Fibroblast of skin of left biceps (primary cell): ENCODE results near the gene SNU13.
A peak's percentile ranks its signal among the peaks of the same experiment; 100 is the strongest.
"Not testable (repeated sequence)": the region's sequence is repeated elsewhere in the genome, so short reads cannot be mapped to it uniquely, and the experiment has no call there.

Experiments used
- DNase-seq, 2 experiments: peaks; one replicate each; pipeline ENCODE4 v3.0.0-alpha.2; 2013; ENCODE audit warnings: low read depth in 2 of 2

Gene SNU13

DNA sequence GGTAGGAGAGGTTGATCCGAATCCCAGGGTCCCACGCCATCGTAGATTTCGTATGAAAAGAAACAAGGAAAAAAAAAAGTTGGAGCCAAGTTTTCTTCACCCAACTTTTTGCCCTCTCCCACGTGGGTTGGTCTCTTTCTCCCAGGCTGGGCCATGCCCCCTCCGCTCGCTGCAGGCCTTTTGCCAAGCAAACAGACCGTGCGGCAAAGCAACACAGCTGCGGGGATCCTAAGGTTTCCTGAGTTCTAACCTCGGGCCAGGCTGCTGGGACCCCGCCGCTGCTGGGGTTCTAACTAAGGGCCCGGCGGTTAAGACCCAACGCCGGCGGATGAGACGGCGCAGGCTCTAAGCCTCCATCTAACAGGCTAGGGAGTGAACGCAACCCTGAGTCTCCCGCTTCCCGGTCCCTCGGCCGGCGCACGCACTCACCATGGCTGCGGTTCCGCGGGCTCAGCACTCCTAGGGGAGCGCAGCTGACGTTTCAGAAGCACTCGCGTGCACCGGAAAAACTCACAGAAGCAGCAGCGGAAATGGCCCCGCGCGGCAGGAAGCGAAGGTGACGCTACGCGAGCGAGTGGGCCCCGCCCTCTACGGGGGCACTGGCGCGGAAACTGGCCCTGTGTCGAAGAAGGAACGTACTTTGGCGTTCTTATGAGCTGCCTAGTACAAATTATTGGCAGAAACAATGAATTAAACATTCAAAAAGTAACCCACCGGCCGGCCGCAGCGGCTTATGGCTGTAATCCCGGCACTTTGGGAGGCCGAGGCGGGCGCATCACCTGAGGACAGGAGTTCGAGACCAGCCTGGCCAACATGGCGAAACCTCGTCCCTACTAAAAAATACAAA is at the start of gene SNU13:
Gene SNU13 (minus strand): TSS at position 503 of the 847 bp plus-strand sequence. CDS start 71 bp downstream, at position 432.
- DNase-seq = peak; percentile 71 to 76

- DNase-seq = not testable (repeated sequence)
Measured at GRCh38 chr22:41733241-41733640, 44.6 kb upstream of the SNU13 start.

DNA sequence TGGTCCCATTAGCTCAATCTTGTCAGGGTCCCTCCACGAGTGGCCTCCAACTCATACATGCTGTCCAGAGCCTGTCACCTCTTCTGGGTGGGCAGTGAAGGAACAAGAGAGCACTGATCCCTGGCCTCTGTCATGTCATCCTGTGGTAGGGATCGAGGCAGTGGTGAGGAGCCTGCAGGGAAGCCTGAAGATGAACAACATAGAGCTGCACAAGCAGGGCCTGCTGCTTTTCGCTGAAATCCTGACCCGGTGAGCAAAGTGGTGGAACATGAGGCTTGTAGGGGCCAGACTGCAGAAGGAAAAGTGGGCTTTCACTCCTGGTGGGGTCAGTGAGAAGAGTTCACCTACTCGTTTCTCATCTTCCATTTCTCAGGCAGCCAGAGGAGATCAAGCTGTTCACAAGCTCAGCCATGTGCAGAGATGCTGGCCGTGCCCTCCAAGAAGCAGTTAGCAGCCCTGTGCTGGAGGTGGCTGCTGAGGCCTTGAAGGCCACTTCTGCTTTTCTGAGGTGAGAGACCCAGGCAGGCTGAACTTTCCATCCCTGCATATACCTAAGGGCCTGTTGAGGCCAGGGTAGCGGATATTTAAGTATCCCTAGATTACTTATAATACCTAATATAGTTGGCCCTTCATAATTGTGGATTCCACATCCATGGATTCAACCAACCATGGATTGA is 43.6 kb upstream of the SNU13 start:
- DNase-seq = no peak

- DNase-seq = no peak
Measured at GRCh38 chr22:41731609-41732008, 42.9 kb upstream of the SNU13 start.

DNA sequence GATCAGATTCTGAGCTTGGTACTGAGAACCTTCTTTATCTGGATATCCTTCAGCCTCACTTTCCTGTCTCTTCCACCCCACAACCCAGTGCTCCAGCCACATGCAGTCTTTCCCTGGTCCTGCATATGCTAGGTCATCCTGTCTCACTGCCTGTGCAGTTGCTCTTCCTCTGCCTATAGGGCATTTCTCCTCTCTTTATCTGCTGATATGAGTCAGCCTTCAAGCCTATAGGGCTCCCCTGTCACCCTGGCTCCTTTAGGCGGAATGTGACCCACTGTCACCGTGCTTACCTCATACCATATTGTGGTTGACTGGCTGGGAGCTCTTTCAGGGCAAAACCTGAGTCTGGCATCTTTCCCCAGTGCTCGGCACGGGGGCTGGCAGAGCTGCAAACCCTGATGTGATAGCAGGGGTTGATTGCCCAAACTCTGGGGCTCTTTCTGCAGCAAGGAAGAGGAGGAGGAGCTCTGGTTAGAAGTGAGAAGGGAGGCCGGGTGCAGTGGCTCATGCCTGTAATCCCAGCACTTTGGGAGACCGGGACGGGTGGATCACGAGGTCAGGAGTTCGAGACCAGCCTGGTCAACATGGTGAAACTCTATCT is 36.9 kb upstream of the SNU13 start:
- DNase-seq = no peak

GRCh38 chr22:41722496-41722895 is 33.8 kb upstream of the SNU13 start:
- no peak for DNase-seq

DNA sequence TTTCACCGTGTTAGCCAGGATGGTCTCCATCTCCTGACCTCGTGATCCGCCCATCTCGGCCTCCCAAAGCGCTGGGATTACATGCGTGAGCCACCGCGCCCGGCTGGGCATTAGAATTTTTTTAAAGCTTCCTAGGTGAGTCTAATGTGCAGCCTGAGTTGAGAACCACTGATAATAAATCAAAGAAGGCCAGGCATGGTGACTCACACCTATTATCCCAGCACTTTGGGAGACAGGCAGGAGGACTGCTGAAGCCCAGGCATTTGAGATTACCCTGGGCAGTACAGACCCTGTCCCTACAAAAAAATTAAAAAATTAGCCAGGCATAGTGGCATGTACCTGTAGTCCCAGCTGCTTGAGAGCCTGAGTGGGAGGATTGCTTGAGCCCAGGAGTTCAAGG is 24.3 kb upstream of the SNU13 start:
- DNase-seq = no peak

- DNase-seq = no peak
Measured at GRCh38 chr22:41709341-41709740, 20.7 kb upstream of the SNU13 start.

DNA sequence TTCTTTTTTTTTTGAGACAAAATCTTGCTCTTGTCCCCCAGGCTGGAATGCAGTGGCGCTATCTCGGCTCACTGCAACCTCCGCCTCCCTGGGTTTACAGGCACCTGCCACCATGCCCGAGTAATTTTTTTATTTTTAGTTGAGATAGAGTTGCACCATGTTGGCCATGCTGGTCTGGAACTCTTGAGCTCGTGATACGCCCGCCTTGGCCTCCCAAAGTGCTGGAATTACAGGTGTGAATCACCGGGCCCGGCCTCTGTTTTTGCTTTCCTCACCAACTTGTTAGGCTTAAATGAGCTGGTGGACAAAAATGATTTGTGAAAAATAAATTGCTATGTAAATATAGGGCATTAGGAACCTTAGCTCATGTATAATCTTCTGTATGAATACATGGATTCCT is 14.1 kb upstream of the SNU13 start:
- DNase-seq = no peak

- DNase-seq = no peak
Measured at GRCh38 chr22:41700108-41700364, 11.4 kb upstream of the SNU13 start.

DNA sequence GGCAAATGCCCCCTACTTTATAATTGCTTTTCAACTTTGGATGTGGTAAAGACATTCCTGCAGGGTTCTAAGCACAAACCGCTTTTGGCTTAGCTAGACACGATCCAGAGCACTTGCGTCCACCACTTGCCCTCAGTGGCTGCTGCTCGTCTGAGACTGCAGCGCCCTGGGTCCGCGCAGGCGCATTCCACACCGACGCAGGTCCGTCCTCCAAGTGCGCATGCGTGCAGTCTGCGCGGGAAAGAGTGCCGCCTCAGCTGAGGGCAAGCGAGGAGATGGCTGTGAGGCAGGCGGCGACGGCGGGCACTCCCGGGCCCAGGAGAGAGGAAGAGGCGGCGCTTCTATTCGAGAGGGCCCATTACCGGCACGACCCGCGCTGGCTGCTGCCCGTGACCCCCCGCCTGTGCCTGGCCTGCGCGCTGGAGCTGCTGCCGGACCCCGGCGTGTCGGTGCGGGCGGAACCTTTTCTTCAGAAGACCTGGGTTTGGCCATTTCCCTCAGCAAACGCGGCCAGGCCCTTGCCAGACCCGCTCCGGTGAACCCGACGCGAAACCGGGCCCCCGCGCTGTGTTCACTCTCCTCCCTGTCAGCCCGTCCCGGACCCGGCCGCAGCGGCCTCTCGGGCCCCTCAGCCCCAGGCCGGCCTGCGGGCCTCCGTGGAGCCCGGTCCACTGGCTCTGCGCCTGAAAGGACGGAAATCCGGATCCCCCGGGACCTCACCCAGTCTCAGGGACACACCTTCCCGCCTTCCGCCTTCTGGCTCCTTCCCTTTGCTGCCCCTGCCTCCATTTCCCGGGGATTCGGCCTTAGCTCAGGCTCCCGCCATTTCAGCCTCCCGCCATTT is 10.8 kb upstream of the SNU13 start, which contains the start of gene MEI1:
Gene MEI1 (plus strand): TSS at position 240 of the 844 bp plus-strand sequence. CDS start 36 bp downstream, at position 276.
- peak; percentile 28 to 33 for DNase-seq

DNA sequence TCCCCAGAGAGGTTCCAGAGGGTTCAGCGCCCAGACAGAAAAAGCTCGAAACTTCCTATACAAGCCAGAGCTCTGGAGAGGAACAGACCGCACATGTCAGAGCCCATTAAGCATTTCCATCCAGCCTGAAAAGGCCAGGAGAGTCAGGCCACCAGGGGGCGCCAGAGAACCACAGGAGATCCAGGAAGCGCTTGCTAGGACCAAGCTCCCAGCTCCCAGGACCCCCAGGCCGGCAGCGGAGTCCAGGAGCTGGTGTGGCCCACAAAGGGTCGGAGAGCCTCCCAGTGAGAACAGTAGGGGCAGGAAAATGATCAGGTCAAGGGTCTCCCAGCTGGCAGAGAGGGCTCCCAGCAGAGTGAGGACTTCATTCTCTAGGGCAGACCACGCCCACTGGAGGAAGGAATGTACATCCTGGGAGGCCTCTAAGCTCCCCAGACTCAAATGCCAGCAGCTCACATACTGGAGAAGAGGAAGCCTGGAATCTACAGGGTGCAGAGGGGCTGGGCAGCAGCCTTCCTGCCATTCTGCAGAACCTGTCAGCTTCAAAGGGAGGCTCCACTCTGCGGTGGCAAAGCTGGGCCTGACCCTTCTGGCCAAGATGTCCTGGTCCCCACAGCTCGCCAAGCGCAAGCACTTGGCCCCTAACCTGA is 8.6 kb upstream of the SNU13 start:
- peak; percentile 59 to 64 for DNase-seq

- no peak for DNase-seq
Measured at GRCh38 chr22:41696703-41697102, 8.0 kb upstream of the SNU13 start.

DNA sequence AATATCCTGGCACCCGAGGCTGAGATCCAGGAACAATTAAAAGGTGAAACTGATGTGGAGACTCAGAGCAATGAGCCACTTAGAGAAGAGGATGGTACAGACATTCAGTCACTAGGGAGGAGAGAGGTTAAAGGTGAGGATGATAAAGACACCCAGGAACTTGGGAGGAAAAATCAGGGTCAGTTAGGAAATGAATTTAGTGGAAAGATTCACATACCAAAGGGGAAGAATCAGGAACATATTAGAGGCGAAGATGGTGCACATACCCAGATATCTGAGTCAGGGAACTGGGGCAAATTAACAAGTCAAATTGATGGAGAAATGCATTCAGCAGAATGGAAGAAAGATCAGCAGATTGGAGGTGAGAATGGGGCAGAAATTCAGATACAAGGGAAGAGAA is 6.5 kb upstream of the SNU13 start:
- no peak for DNase-seq

GRCh38 chr22:41690476-41690875 is 1.8 kb upstream of the SNU13 start:
- no peak for DNase-seq

DNA sequence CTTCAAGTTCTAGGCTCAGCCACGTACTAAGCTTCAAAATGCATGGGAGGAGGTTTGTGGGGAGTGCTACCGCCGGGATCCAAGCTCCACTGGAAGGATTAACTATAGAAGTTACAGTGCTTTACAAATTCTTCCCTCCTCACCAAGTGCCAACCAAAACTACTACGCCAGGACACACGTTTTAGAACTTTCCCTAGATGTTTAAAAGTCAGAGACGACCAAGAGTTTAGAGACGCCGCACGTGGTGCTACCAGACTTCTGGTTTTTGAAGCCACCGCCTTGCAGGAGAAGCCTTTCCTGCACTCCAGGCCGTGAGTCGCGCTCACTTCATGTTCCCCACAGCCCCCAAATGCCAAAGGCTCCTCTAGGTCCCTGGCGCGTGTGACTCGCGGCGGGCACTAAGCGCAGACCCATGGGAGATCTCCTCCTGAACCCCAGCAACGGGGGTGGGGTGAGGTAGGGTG is 734 bp downstream of the SNU13 start:
- no peak for DNase-seq

- DNase-seq = not testable (repeated sequence)
Measured at GRCh38 chr22:41686890-41687289, 1.8 kb downstream of the SNU13 start.

DNA sequence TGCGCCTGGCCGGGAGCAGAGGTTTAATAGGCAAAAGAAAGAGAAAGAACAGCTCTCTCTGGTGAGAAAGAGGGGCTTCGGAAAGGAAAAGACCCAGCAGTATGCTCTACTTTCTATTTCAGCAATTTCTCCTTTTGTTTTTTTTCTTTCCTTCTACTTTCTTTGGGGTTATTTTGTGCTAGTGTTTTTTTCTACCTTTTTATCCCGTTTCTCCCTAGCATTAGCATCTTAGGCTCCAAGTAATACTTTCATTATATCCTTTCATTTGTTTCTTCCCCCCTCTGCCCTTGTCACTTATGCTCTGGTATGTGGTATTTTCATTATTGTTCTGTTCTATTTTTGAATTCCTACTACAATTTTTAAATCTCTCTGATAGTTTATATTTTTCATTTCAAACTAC is 4.5 kb downstream of the SNU13 start:
- no peak for DNase-seq

GRCh38 chr22:41683616-41684015 is 5.1 kb downstream of the SNU13 start:
- DNase-seq = no peak

DNA sequence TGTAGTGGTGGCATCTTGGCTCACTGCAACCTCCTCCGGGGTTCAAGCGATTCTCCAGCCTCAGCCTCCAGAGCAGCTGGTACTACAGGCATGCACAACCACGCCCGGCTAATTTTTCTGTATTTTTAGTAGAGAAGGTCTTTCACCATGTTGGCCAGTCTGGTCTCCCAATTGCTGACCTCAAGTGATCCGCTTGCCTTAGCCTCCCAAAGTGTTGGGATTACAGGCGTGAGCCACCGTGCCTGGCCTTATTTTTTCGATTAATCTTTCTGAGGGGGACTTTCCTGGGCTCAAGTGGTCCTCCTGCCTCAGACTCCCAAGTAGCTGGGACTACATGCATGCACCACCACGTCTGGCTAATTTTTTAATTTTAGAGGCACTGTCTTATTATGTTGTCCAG is 5.6 kb downstream of the SNU13 start:
- no peak for DNase-seq
